IMR-90 (cell line): ENCODE data around the gene DHRS4. TPM values are rescaled to one million over a fixed set of nuclear protein-coding genes. Genes with fewer than 3 reads are reported as not detected.

Source experiments
- ATAC-seq: fragments of 200-7000 bp; cut with Tn5 transposase; 2 replicates; pipeline ENCODE4 v1.9.1; 2020; ENCODE audit warnings: low read depth, mild to moderate bottlenecking, moderate library complexity
- BruUV-seq: library from RNA; stranded (reverse); fragments of 400-500 nt; replicated peaks from 2 replicates; lab custom pipeline; 2021; lab: Mats Ljungman, UMichigan
- CTCF ChIA-PET: fragments of 300-600 bp; formaldehyde crosslinking; extraction: SDS; loops from one replicate; lab custom pipeline; 2021; ENCODE audit warnings: antibody characterized with exemption; lab: Yijun Ruan, JAX
- POLR2A ChIA-PET: fragments of 300-600 bp; sonication (Branson Sonifier 250); formaldehyde crosslinking; loops from one replicate; lab custom pipeline; 2022; ENCODE audit warnings: antibody characterized with exemption; ENCODE audit not compliant: unreplicated experiment; lab: Charles Lee
- DNase-seq: peaks from one replicate; pipeline ENCODE4 v3.0.0; 2013
- H2AFZ ChIP-seq: replicated peaks from 2 replicates; pipeline ENCODE3; 2013; ENCODE audit warnings: low read length, mild to moderate bottlenecking; ENCODE audit not compliant: poor library complexity
- H2AK5ac ChIP-seq: 2 replicates; pipeline ENCODE4 v1.6.1; 2013; ENCODE audit warnings: low read depth, low read length, inconsistent platforms
- H2AK9ac ChIP-seq: replicated peaks from 2 replicates; pipeline ENCODE3; 2013; ENCODE audit warnings: mild to moderate bottlenecking, low read depth, low read length, moderate library complexity; ENCODE audit not compliant: poor library complexity
- H2BK120ac ChIP-seq: 2 replicates; pipeline ENCODE4 v1.6.1; 2013; ENCODE audit warnings: low read depth, low read length, inconsistent platforms
- H2BK15ac ChIP-seq: 3 replicates; pipeline ENCODE4 v1.6.1; 2013; ENCODE audit warnings: low read depth, low read length, inconsistent platforms
- H2BK20ac ChIP-seq: 2 replicates; pipeline ENCODE4 v1.6.1; 2013; ENCODE audit warnings: low read depth, mild to moderate bottlenecking, inconsistent platforms, low read length, moderate library complexity
- H2BK5ac ChIP-seq: 2 replicates; pipeline ENCODE4 v1.6.1; 2013; ENCODE audit warnings: mild to moderate bottlenecking, low read depth, low read length, inconsistent platforms; ENCODE audit not compliant: poor library complexity, severe bottlenecking
- H3K14ac ChIP-seq: replicated peaks from 2 replicates; pipeline ENCODE4 v1.6.1; 2013; ENCODE audit warnings: low read depth, low read length, inconsistent platforms
- H3K18ac ChIP-seq: 2 replicates; pipeline ENCODE4 v1.6.1; 2013; ENCODE audit warnings: low read depth, low read length, control low read depth
- H3K23ac ChIP-seq: 2 replicates; pipeline ENCODE4 v1.6.1; 2013; ENCODE audit warnings: low read depth, low read length, inconsistent platforms
- H3K27ac ChIP-seq: 2 replicates; pipeline ENCODE4 v1.5.1; 2013; ENCODE audit warnings: mild to moderate bottlenecking, control low read depth, low read length; ENCODE audit not compliant: insufficient read depth
- H3K27me3 ChIP-seq: 2 replicates; pipeline ENCODE4 v1.6.1; 2013; ENCODE audit warnings: low read length; ENCODE audit not compliant: control insufficient read depth, insufficient read depth
- H3K36me3 ChIP-seq: 2 replicates; pipeline ENCODE4 v1.6.1; 2013; ENCODE audit warnings: low read length, mixed read lengths; ENCODE audit not compliant: control insufficient read depth, insufficient read depth
- H3K4ac ChIP-seq: 2 replicates; pipeline ENCODE4 v1.6.1; 2013; ENCODE audit warnings: low read depth, low read length, inconsistent platforms
- H3K4me1 ChIP-seq: 2 replicates; pipeline ENCODE4 v1.6.1; 2013; ENCODE audit warnings: low read length, mixed read lengths; ENCODE audit not compliant: control insufficient read depth, insufficient read depth
- H3K4me2 ChIP-seq: 2 replicates; pipeline ENCODE4 v1.6.1; 2013; ENCODE audit warnings: low read depth, mild to moderate bottlenecking, control low read depth, low read length, moderate library complexity
- H3K4me3 ChIP-seq: 2 replicates; pipeline ENCODE4 v1.5.1; 2013; ENCODE audit warnings: low read depth, mild to moderate bottlenecking, control low read depth, low read length, moderate library complexity; ENCODE audit not compliant: insufficient read depth
- H3K56ac ChIP-seq: 2 replicates; pipeline ENCODE4 v1.6.1; 2013; ENCODE audit warnings: low read length, inconsistent platforms; ENCODE audit not compliant: insufficient read depth; ENCODE audit errors: extremely low read depth
- H3K79me1 ChIP-seq, 2 experiments: 2 replicates each; pipeline ENCODE4 v1.6.1; 2013; ENCODE audit warnings: low read length in 2 of 2, inconsistent platforms in 1 of 2, low read depth in 1 of 2
- H3K9ac ChIP-seq: 2 replicates; pipeline ENCODE4 v1.6.1; 2013; ENCODE audit warnings: low read depth, low read length, control low read depth
- H3K9me1 ChIP-seq: 2 replicates; pipeline ENCODE4 v1.6.1; 2013; ENCODE audit warnings: low read length, inconsistent platforms; ENCODE audit not compliant: insufficient read depth
- H3K9me3 ChIP-seq: 2 replicates; pipeline ENCODE4 v1.6.1; 2013; ENCODE audit warnings: low read length; ENCODE audit not compliant: control insufficient read depth, insufficient read depth
- H4K20me1 ChIP-seq: 2 replicates; pipeline ENCODE4 v1.6.1; 2013; ENCODE audit warnings: low read length, inconsistent platforms; ENCODE audit not compliant: insufficient read depth
- H4K5ac ChIP-seq: 2 replicates; pipeline ENCODE4 v1.6.1; 2013; ENCODE audit warnings: mild to moderate bottlenecking, low read depth, low read length, control low read depth
- H4K8ac ChIP-seq, 2 experiments: 2 replicates each; pipeline ENCODE4 v1.6.1; 2013; ENCODE audit warnings: low read depth in 2 of 2, low read length in 2 of 2, control low read depth in 1 of 2, inconsistent platforms in 1 of 2
- H4K91ac ChIP-seq: 2 replicates; pipeline ENCODE4 v1.6.1; 2013; ENCODE audit warnings: low read depth, low read length, inconsistent platforms; ENCODE audit not compliant: insufficient read depth
- BHLHE40 ChIP-seq: fragments of 150-350 bp; IDR thresholded peaks from 2 replicates; pipeline ENCODE4 v1.6.1; 2016; ENCODE audit warnings: mild to moderate bottlenecking, low read depth, low read length
- CEBPB ChIP-seq: IDR thresholded peaks from 2 replicates; pipeline ENCODE4 v1.6.1; 2012; ENCODE audit warnings: low read depth, low read length, improper control_type of control experiment
- CHD1 ChIP-seq: IDR thresholded peaks from 2 replicates; pipeline ENCODE4 v1.6.1; 2012; ENCODE audit warnings: low read depth, low read length, improper control_type of control experiment
- CTCF ChIP-seq: conservative IDR thresholded peaks from 2 replicates; pipeline ENCODE4 v1.5.1; 2012; ENCODE audit warnings: mild to moderate bottlenecking, low read depth, low read length, improper control_type of control experiment
- ELK1 ChIP-seq: fragments of 150-350 bp; IDR thresholded peaks from 2 replicates; pipeline ENCODE4 v1.6.1; 2016; ENCODE audit warnings: low read depth, mild to moderate bottlenecking, low read length, moderate library complexity, borderline replicate concordance
- FOS ChIP-seq: fragments of 150-350 bp; IDR thresholded peaks from 2 replicates; pipeline ENCODE4 v1.6.1; 2016; ENCODE audit warnings: low read depth, low read length
- MAFK ChIP-seq: IDR thresholded peaks from 2 replicates; pipeline ENCODE4 v1.6.1; 2012; ENCODE audit warnings: low read depth, low read length, improper control_type of control experiment
- MAZ ChIP-seq: IDR thresholded peaks from 2 replicates; pipeline ENCODE4 v1.6.1; 2012; ENCODE audit warnings: low read depth, mild to moderate bottlenecking, low read length, improper control_type of control experiment, moderate library complexity, borderline replicate concordance
- MXI1 ChIP-seq: IDR thresholded peaks from 2 replicates; pipeline ENCODE4 v1.6.1; 2012; ENCODE audit warnings: low read depth, mild to moderate bottlenecking, low read length, moderate library complexity, borderline replicate concordance
- NFE2L2 ChIP-seq: fragments of 150-350 bp; IDR thresholded peaks from 2 replicates; pipeline ENCODE4 v1.6.1; 2016; ENCODE audit warnings: low read depth, mild to moderate bottlenecking, low read length
- POLR2A ChIP-seq: IDR thresholded peaks from 2 replicates; pipeline ENCODE4 v1.6.1; 2012; ENCODE audit warnings: mild to moderate bottlenecking, low read depth, low read length
- RAD21 ChIP-seq: IDR thresholded peaks from 2 replicates; pipeline ENCODE4 v1.6.1; 2012; ENCODE audit warnings: low read length, improper control_type of control experiment
- RCOR1 ChIP-seq: IDR thresholded peaks from 2 replicates; pipeline ENCODE4 v1.6.1; 2012; ENCODE audit warnings: mild to moderate bottlenecking, low read length, improper control_type of control experiment; ENCODE audit not compliant: insufficient replicate concordance
- RFX5 ChIP-seq: IDR thresholded peaks from 2 replicates; pipeline ENCODE4 v1.8.0; 2012; ENCODE audit warnings: low read depth, mild to moderate bottlenecking, low read length, moderate library complexity
- SMC3 ChIP-seq: fragments of 150-350 bp; IDR thresholded peaks from 2 replicates; pipeline ENCODE4 v1.6.1; 2016; ENCODE audit warnings: low read depth, mild to moderate bottlenecking, antibody characterized with exemption, low read length, moderate library complexity
- USF2 ChIP-seq: fragments of 150-350 bp; IDR thresholded peaks from 2 replicates; pipeline ENCODE4 v1.6.1; 2017; ENCODE audit warnings: mild to moderate bottlenecking, antibody characterized with exemption, low read length, low read depth
- WGBS, 2 experiments: methylation state at CpG; one replicate each; pipeline versions ENCODE4 v1.1.5 to v1.1.7; 2013; ENCODE audit warnings: missing lambda C conversion rate in 2 of 2; ENCODE audit not compliant: insufficient read length in 1 of 2; ENCODE audit errors: extremely low coverage in 2 of 2; 5-methylcytosine and 5-hydroxymethylcytosine counted together
- dilution Hi-C: fragments of 300-500 bp; cut with HindIII; formaldehyde crosslinking; loops from one replicate; pipeline ENCODE4 v1.14.3; 2018; ENCODE audit warnings: low sequenced_read_pairs; ENCODE audit not compliant: unreplicated experiment
- in situ Hi-C: fragments of 300-500 bp; cut with MboI; formaldehyde crosslinking; loops from 3 replicates; pipeline ENCODE4 v1.14.3; 2019; ENCODE audit warnings: low sequenced_read_pairs, inconsistent platforms, mixed read lengths
- intact Hi-C: fragments of 100-400 bp; cut with micrococcal nuclease; formaldehyde crosslinking; loops from 2 replicates; pipeline ENCODE4 v1.10.0; 2022
- polyA plus RNA-seq, 3 experiments: library from polyadenylated mRNA; depleted of rRNA; stranded (reverse); fragments of >200 nt; gene quantifications; 2 replicates each; pipeline ENCODE4 v1.2.3, GENCODE V29; 2012; ENCODE audit warnings: low replicate concordance in 1 of 3
- total RNA-seq: library from RNA; depleted of rRNA; stranded (reverse); fragments of >200 nt; gene quantifications from 2 replicates; pipeline ENCODE4 v1.2.3, GENCODE V29; 2012

The DHRS4 gene
- total and polyA plus RNA-seq, 2 of the 4 experiments (the other 2 are of a cell fraction): 43.2 to 51.8 TPM

GRCh38 chr14:23929136-23929535 lies 24.4 kb upstream of the DHRS4 start:
- H2BK15ac ChIP-seq: no peak overlapping the region
- intact Hi-C loops: loop anchor here (1.0 kb wide), 3 partner anchors 202 to 340 kb away; no protein-coding TSS in a partner anchor
- H2AK5ac ChIP-seq: no peak overlapping the region

More at GRCh38 chr14:23929136-23929535, 24.4 kb upstream of the DHRS4 start:
- dilution Hi-C loops: no loop called here
- no TSS peak for BruUV-seq
- Histone ChIP-seq H3K4me1 (no peaks in the 10 kb centered on the region), H3K36me3 (no peaks in the 10 kb centered on the region), H4K8ac (no peak overlapping the region), H3K9me3 (no peaks in the 10 kb centered on the region), H3K23ac (no peak overlapping the region), H3K27me3 (peaks cover 4% of the 10 kb centered on the region; the same call in 1 of the 2 replicates), H3K79me1 (no peaks in the 10 kb centered on the region), H2AFZ (no peak overlapping the region), H3K9me1 (no peaks in the 10 kb centered on the region), H3K56ac (no peak overlapping the region), H3K18ac (no peak overlapping the region), H3K4me2 (no peak overlapping the region), H3K4me3 (no peak overlapping the region), H2BK120ac (no peak overlapping the region), H3K4ac (no peak overlapping the region), H4K5ac (no peak overlapping the region), H4K91ac (no peak overlapping the region), H3K14ac (no peak overlapping the region), H3K27ac (no peak overlapping the region), H2BK20ac (no peak overlapping the region), H4K20me1 (no peaks in the 10 kb centered on the region), H2AK9ac (no peak overlapping the region), H3K9ac (no peak overlapping the region), H2BK5ac (no peak overlapping the region)
- ChIA-PET POLR2A (no interaction called here), CTCF (no interaction called here)
- TF ChIP-seq FOS (no peak), ELK1 (no peak), SMC3 (no peak), BHLHE40 (no peak), CTCF (no peak), MAFK (no peak), CHD1 (no peak), MXI1 (no peak), CEBPB (no peak), MAZ (no peak), USF2 (no peak), RCOR1 (no peak), RAD21 (no peak), RFX5 (no peak), POLR2A (no peak), NFE2L2 (no peak)
- WGBS, 2 experiments: no CpG with 5 or more reads among the region's 5 CpGs
- DNase-seq (no peak), ATAC-seq (no peak)
- in situ Hi-C loops: no loop called here
